Keratinocyte (primary cell): ENCODE data around the gene LPCAT1.

Source experiments
- EZH2 ChIP-seq: IDR thresholded peaks from one replicate; pipeline ENCODE4 v1.6.1; 2012; ENCODE audit warnings: inconsistent platforms, mild to moderate bottlenecking, low read length, moderate library complexity
- TF ChIP-seq, protein P1 (sequence below), 3 experiments: IDR thresholded peaks in 1 of 3; conservative IDR thresholded peaks in 1 of 3; optimal IDR thresholded peaks in 1 of 3; 2 replicates in 2 of 3; 3 replicates in 1 of 3; pipeline versions ENCODE3 to v1.5.1; 2011; ENCODE audit warnings: low read length in 3 of 3, mild to moderate bottlenecking in 3 of 3, moderate library complexity in 2 of 3, control low read depth in 1 of 3, inconsistent platforms in 1 of 3; ENCODE audit not compliant: insufficient read depth in 2 of 3; ENCODE audit errors: extremely low read depth in 1 of 3

DNA sequence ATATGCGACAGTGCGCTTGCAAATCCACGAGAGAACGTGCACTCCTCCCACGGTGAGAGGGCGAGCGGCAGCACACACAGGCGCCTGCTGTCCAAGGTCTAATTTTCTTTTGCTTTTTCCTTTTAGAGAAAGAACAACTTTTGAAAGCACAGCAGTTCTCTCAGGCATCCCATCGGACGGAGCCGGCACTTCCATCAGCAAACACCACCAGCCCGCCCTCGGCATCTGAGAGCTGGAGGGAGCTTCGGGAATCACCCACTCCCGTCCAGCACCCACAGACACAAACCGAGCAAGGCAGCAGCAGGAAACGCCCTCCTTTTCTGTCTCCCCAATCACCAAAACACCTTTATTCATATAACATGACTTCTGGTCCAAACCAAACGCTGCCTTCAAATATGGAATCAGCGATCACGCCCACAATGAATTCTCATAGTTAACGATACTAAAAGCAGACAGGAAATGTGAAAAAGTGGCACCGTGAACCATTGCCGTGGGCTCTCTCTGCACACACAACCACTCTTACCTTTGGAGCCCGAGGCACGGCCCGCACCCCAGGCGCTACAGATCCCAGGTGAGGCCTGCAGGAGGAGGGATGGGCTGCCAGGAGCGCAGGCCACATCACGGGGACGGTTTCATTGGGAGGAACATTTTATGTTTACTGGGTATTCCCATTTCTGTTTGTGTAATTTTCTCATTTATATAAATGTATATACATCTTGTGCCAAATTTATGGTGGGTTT lies 14.2 kb downstream of the LPCAT1 start:
- TF ChIP-seq, protein P1, sequence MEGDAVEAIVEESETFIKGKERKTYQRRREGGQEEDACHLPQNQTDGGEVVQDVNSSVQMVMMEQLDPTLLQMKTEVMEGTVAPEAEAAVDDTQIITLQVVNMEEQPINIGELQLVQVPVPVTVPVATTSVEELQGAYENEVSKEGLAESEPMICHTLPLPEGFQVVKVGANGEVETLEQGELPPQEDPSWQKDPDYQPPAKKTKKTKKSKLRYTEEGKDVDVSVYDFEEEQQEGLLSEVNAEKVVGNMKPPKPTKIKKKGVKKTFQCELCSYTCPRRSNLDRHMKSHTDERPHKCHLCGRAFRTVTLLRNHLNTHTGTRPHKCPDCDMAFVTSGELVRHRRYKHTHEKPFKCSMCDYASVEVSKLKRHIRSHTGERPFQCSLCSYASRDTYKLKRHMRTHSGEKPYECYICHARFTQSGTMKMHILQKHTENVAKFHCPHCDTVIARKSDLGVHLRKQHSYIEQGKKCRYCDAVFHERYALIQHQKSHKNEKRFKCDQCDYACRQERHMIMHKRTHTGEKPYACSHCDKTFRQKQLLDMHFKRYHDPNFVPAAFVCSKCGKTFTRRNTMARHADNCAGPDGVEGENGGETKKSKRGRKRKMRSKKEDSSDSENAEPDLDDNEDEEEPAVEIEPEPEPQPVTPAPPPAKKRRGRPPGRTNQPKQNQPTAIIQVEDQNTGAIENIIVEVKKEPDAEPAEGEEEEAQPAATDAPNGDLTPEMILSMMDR (optimal IDR thresholded peaks at IDR 0.05 in 1 of 3, IDR thresholded peaks at IDR 0.05 in 1 of 3, conservative IDR thresholded peaks at IDR 0.05 in 1 of 3; ENCODE audit: extremely low read depth in 1 of 3, insufficient read depth in 2 of 3, low read length in 3 of 3): no peak
- TF ChIP-seq EZH2: no peak
